Stimulated activated naive CD8-positive, alpha-beta T cell treated with anti-CD3 and anti-CD28 coated beads, Interleukin-15, amount 100 ng/mL, for 72 hours (primary cell): ENCODE data around the gene KIAA0825.

Experiments used
- ATAC-seq: fragments of 150-1000 bp; cut with Tn5 transposase; 2 replicates; pipeline ENCODE4 v1.10.0; 2021; ENCODE audit warnings: mild to moderate bottlenecking, moderate library complexity
- DNase-seq, 2 donors: peaks; one replicate each; pipeline ENCODE4 v3.0.0; 2021 to 2022
- H3K27ac Mint-ChIP-seq, 2 donors: one replicate each; pipeline ENCODE4 v1.8.0; 2022; ENCODE audit warnings: mild to moderate bottlenecking in 2 of 2, mixed read lengths in 2 of 2, moderate library complexity in 2 of 2
- H3K27me3 Mint-ChIP-seq: one replicate; pipeline ENCODE4 v1.8.0; 2022; ENCODE audit warnings: mixed read lengths
- H3K4me1 Mint-ChIP-seq: one replicate; pipeline ENCODE4 v1.8.0; 2022; ENCODE audit warnings: mild to moderate bottlenecking, mixed read lengths
- H3K4me3 Mint-ChIP-seq, 2 donors: one replicate each; pipeline ENCODE4 v1.8.0; 2022; ENCODE audit warnings: mild to moderate bottlenecking in 2 of 2, mixed read lengths in 2 of 2, moderate library complexity in 1 of 2
- H3K9me3 Mint-ChIP-seq, 2 donors: one replicate each; pipeline ENCODE4 v1.8.0; 2022; ENCODE audit warnings: mixed read lengths in 2 of 2

Gene KIAA0825

DNA sequence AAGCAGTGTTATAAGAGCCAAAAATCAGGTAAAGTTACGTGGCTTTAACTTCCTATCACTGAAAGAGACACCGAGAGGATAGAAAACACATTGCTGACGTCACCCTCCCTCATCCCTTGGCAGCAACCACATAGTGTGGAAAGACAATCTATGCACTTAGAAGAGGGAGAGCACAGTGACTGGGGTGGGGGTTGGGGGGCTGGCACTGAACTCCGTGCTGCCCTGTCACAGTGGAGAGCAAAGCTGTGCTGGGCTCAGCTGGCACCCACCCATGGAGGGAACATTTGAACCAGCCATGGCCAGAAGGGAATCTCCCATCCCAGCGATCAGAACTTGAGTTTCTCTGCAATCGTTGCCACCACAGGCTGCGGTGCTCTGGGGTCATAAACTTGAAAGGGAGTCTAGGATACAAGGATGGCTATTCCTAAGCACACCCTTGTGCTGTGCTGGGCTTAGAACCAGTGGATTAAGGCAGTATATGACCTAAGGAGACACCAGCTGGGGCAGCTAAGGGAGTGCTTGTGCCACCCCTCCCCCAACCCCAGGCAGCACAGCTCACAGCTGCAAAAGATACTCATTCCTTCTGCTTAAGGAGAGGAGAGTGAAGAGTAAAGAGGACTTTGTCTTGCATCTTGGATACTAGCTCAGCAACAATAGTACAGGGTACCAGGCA lies 73.4 kb downstream of the KIAA0825 start:
- no peak for ATAC-seq
- no peak for DNase-seq

DNA sequence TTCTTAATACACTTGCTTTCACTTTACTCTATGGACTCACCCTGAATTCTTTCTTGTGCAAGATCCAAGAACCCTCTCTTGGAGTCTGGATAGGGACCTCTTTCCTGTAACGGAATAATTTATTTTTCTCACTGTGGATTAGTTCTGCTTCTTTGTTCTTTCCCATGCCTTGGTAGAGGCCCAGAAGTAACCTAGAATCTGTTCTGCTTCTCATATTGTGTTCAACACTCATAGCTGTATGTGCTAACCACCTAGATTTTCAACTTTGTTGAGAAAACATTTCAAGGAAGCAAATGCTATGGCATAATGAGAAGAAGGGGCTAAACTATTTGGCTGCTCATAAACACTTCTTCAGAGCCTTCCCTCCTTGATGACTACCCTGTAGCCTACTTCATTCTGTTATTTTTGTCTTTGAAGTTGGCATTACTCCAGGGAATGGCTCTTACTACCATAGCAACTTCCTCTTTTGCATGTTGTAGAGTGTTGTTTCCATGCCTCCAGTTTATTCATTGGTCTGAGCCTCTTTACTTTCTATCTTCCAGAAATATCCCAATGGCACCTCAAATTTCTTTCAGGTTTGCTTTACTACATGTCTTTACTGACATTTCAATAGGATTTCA lies 74.3 kb downstream of the KIAA0825 start:
- no peaks in the 10 kb centered on the region for H3K27me3 Mint-ChIP-seq
- H3K9me3 Mint-ChIP-seq, result peaks cover 12 to 23% of the 10 kb centered on the region in 2 donors
- no peaks in the 10 kb centered on the region for H3K4me1 Mint-ChIP-seq
- ATAC-seq, result no peak
- no peak for DNase-seq
- peak overlapping the region in 1 of 2 donors; percentile 6 for H3K27ac Mint-ChIP-seq
- no peak overlapping the region for H3K4me3 Mint-ChIP-seq

More for the DNA sequence above, 73.4 kb downstream of the KIAA0825 start:
- no peaks in the 10 kb centered on the region for H3K4me1 Mint-ChIP-seq
- peaks cover 10 to 18% of the 10 kb centered on the region in 2 donors for H3K9me3 Mint-ChIP-seq
- H3K27ac Mint-ChIP-seq, result no peak overlapping the region
- no peaks in the 10 kb centered on the region for H3K27me3 Mint-ChIP-seq
- no peak overlapping the region for H3K4me3 Mint-ChIP-seq

DNA sequence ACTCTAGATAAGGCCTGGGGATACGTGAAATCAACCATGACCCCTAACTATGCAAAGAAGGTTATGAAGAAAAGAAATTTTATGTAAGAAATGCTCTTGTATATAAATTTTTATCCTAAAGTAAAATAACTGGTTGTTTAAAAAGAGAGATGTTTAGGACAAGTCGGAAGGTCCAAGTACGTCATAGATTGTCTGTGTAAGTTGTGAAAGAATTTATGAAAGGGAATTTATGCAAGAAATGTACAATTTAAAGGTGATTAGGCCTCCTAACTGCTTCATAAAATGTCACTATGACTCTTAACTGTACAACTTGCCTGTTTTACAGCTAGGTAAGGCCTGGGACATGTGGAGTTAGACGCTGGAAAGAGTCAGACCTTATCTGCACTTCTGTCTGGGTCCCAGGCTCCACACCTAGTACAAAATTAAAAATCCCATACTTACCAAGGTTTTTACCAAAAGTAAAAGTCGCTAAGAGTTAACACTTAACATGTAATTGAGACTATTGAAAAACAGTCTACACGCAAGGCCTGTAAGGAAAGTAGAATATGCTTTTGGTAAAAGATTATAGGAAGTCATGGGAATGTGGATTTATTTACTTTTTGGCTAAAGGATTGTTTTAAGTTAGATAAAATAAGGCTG lies 77.4 kb downstream of the KIAA0825 start:
- no peaks in the 10 kb centered on the region for H3K4me1 Mint-ChIP-seq
- H3K4me3 Mint-ChIP-seq, result no peak overlapping the region
- no peaks in the 10 kb centered on the region for H3K27me3 Mint-ChIP-seq
- H3K27ac Mint-ChIP-seq, result no peak overlapping the region
- ATAC-seq (no peak), DNase-seq (no peak)
- H3K9me3 Mint-ChIP-seq, result peaks cover 18 to 20% of the 10 kb centered on the region in 2 donors

DNA sequence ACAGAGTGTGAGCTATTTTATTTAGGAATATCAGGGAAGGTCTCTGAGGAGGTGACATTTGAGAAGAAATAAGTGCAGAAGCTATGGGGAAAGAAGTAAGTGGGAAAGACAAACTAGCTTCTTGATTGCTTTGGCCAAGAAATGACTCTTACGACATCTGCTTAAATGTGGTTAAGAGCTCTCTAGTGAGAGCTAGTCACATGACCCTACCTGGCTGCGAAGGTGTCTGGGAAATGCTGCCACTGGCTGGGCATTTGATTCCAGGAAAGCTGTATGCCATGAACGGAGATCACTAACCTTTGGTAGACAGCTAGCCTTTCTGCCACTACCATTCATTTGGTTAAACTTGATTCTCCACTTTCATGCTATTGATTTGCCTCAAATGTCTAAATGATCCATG lies 80.1 kb downstream of the KIAA0825 start:
- H3K9me3 Mint-ChIP-seq, result peaks cover 18 to 20% of the 10 kb centered on the region in 2 donors
- H3K4me1 Mint-ChIP-seq, result no peaks in the 10 kb centered on the region
- ATAC-seq, result no peak
- no peak overlapping the region for H3K27ac Mint-ChIP-seq
- no peaks in the 10 kb centered on the region for H3K27me3 Mint-ChIP-seq
- no peak for DNase-seq
- no peak overlapping the region for H3K4me3 Mint-ChIP-seq

DNA sequence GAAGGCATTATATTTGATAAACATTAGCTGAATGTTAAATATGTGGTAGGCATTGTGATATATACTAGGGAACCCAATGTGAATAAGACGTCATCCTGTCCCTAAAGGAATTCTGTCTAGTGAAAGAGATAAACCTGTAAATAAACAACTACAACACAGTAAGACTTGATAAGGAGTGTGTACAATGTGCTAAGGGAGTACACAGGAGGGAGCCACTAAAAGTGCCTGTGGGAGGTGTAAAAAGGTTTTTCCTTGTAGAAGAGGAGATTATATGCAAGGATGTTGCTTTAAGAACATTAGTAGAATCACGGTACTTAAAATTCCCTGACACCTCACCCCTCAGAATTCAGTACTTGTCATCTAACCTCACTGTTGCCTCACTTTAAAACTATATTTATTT lies 91.7 kb downstream of the KIAA0825 start:
- no peaks in the 10 kb centered on the region for H3K9me3 Mint-ChIP-seq
- no peak for ATAC-seq
- no peaks in the 10 kb centered on the region for H3K4me1 Mint-ChIP-seq
- no peaks in the 10 kb centered on the region for H3K27me3 Mint-ChIP-seq
- no peak for DNase-seq
- H3K27ac Mint-ChIP-seq, result no peak overlapping the region
- no peak overlapping the region for H3K4me3 Mint-ChIP-seq

DNA sequence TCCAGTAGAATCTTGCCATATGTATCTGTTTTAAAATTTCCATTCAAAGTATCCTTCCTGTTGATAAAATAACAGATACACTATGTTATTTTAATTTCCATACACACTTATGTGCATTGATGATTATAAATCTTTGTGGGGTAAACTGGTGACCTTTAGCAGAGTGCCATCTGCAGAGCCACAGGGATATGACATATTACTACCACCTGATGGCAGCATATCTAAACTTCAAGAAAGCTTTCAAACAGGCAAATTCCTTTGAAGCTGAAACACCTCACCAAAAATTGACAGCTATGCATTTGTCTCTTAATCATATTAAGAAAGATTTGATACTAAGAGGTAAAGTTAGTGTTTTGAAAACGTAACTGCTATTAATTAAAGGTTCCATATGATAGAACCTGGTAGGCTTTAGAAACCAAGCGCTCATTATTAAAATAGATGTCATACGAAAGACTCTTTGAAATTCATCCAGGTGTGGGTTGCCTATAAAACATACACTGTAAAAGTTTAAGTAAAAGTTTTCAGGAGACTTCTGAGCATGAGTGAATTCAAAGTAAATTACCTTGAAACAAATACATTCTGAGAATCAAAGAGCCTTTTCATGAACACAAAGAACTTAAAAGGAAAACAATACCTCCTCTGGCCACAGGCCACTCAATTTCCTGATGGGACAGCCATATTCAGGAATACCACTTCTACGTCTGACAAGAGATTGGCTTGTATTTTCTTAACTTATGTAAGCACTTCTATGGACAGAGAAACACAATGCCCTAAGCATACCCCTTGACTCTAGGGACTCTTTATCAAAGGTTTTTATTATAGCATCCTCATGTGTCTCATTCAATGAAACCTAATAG lies 93.3 kb downstream of the KIAA0825 start:
- H3K27ac Mint-ChIP-seq, result no peak overlapping the region
- DNase-seq, result peak; percentile 4 to 11
- H3K4me1 Mint-ChIP-seq, result no peaks in the 10 kb centered on the region
- peak; percentile 83 for ATAC-seq
- H3K9me3 Mint-ChIP-seq, result no peaks in the 10 kb centered on the region
- H3K4me3 Mint-ChIP-seq, result no peak overlapping the region
- no peaks in the 10 kb centered on the region for H3K27me3 Mint-ChIP-seq

DNA sequence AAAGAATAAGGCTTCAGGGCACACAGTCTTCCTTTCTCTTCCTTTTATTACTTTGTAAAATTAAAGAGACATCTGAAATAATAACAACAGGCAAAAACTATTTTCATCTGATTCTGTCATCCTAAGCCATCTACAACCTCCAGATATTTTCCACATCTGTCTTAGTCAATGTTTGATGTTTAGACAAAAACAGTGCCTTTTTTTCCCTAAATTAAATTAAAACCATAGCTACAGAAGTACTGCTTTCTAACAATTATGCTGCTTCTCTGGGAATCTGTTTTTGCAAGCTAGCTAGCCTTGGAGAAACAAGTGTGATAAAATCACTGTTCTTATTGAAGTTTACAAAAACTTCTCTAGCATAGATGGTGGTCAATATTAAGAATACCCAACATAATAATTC lies 95.4 kb downstream of the KIAA0825 start:
- Mint-ChIP-seq H3K4me1 (no peaks in the 10 kb centered on the region), H3K4me3 (no peak overlapping the region), H3K27me3 (no peaks in the 10 kb centered on the region), H3K27ac (no peak overlapping the region), H3K9me3 (no peaks in the 10 kb centered on the region)
- no peak for DNase-seq
- ATAC-seq, result no peak

DNA sequence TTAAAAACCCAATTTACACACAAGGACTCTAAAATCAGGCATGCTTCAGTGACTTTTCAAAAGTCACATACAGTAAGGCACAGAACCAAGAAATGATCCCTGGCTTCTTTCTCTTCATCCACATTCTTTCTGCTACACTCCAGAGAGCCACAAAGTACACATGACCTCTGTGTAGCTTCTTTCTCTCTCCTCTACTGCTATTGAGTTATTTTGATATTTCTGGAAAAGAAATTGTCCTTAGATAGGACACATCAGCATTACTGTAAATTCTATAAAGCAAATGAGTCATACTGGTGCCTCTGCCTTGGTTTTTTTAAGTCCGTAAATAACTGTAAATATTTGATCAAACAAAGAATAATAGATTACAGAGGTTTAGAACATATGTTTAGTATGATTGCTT lies 96.3 kb downstream of the KIAA0825 start:
- Mint-ChIP-seq H3K27ac (no peak overlapping the region), H3K4me1 (no peaks in the 10 kb centered on the region), H3K9me3 (no peaks in the 10 kb centered on the region), H3K4me3 (no peak overlapping the region), H3K27me3 (no peaks in the 10 kb centered on the region)
- DNase-seq (no peak), ATAC-seq (no peak)

DNA sequence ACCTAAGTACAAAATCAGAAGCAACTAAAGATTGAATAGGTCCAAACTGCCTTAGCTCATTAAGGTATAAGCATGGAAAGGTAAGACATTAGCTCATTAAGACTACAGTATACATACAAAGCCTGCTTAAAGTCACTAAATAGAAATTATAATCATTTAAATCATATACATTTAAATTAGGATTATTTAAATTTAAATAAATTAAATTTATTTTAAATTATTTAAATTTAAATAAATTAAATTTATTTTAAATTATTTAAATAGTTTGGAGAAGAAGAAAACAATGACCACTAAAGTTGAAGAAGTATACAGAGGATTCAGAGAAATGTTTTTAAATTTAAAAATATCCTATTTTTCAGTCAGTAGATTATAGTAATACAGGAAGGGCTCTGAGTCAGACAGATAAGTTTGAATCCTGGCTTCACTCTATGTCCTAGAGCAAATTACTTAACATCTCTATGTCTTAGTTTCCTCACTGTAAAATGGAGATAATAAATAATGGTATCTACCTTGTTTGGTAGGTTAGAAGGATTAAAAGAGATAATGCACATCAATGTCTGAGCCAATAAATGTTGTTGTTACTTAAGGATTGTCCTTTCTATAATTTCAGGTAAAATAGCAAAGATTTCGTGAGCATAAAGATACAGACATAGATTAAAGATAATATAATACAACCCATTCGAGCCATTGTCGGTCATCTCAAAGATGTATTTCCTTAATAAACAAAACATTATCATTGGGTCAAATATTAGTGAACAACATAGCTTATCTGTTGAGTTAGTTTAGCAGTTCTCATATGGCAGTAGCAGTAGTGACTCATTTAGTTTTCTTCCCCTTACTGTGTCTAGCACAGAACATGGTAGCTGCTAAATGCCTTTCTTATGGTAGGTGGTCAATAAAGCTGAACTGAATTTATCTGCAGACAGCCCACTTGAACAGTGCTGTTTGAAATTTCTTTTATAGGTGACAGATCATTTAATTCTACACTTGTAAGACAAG lies 100.6 kb downstream of the KIAA0825 start:
- Mint-ChIP-seq H3K27ac (no peak overlapping the region), H3K4me3 (no peak overlapping the region), H3K4me1 (no peaks in the 10 kb centered on the region), H3K27me3 (no peaks in the 10 kb centered on the region), H3K9me3 (no peaks in the 10 kb centered on the region)
- DNase-seq (no peak), ATAC-seq (no peak)

DNA sequence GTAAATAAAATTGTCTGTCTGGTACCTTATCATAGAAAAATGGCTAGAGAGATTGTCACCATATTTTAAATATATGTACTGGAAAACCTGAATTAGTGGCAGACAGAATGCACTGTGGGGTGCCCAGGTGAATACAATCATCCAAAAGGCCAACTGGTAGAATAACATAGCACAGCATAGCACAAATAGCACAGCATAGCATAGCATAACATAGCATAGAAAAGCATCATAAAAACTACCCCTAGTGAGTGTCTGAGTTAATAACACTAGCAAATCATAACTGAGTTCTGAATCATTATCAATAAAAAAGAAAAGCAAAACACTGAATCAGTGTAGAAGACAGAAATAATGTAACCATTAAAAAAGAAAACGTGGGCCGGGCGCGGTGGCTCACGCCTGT lies 102.3 kb downstream of the KIAA0825 start:
- Mint-ChIP-seq H3K27me3 (no peaks in the 10 kb centered on the region), H3K9me3 (no peaks in the 10 kb centered on the region), H3K4me3 (no peak overlapping the region), H3K4me1 (no peaks in the 10 kb centered on the region), H3K27ac (no peak overlapping the region)
- ATAC-seq (no peak), DNase-seq (no peak)

DNA sequence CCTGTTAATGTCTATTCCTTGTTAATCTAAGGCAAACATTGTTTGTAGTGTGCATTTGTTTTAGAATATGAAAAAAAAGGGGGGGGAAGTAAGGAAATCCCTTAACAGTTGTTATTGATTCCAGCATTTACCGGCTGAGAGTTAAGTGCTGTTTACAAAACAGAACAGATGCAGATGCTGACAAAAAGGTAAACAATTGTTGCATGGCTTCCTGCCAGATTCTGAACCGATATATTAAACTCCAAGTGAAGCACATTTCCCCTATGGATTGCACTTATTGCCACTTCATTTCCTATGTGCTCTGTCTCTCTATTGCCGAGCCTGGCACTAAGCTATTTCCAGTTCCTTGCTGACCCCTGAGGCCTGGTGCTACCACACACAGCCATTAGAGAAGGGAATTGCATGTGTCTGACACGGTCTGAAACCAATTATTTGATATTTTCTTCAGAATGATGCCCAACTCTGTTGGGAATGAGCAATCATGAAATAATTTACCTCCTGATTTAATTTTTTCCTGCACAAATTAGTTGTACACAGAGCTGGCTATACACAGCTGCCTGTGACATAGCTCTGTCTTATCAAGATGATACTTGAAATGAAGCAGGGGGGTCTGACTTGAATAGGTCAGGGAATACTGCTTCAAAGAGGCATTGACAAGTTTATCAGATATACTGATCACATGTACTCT lies 109.8 kb downstream of the KIAA0825 start:
- no peaks in the 10 kb centered on the region for H3K9me3 Mint-ChIP-seq
- DNase-seq (no peak), ATAC-seq (no peak)
- no peak overlapping the region for H3K4me3 Mint-ChIP-seq
- no peak overlapping the region for H3K27ac Mint-ChIP-seq
- no peaks in the 10 kb centered on the region for H3K4me1 Mint-ChIP-seq
- no peaks in the 10 kb centered on the region for H3K27me3 Mint-ChIP-seq

DNA sequence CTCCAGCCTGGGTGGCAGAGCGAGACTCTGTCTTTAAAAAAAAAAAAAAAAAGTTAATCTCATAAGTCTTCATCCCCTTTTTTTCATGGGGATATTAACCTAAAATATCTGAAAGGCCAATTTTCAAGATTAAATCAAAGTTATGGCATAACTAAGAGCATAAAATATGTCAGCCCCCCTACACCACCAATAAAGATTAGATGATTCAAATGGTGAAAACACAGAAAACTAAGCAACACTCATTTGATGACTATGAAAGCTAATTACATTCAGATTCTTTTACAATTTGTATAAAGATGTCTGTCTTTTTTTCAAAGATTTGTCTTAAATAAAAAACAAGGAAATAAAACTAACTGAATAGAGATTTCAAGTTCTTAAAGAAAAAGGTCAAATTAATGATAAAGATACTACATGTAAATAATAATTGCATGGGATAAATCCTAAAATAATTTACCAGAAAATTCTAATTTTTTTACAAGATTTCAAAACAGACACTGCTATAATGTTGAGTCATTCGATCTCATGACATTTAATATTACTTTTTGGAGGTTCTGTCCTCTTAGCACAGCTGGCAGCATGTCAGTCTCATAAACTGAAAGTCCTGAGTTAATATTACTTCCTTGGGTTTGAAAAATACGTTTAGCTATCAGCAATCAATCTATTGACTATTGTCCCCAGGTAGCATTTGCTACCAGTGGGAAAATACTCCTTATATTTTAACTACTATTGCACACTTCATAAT lies 112.9 kb downstream of the KIAA0825 start:
- no peak overlapping the region for H3K4me3 Mint-ChIP-seq
- no peak for ATAC-seq

DNA sequence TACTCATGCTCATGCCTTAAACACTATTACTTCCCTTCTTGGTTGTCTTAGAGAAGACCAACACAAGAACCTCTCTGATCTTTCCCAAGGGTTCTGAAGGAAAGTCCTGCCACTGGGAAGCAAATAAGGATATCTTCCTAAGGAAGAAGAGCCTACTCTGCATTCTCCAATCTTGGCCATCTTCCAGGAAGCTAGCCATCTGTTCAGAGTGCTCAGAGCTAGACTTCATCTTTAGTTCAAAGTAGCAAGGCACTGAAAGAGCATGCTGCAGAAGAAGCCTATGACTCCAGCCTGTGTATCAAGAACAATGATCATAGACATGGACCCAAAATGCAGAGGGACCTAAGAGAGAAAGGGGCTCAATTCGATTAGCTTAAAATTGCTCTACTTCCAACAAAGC lies 114.7 kb downstream of the KIAA0825 start:
- DNase-seq, result no peak
- no peak overlapping the region for H3K27ac Mint-ChIP-seq
- H3K4me1 Mint-ChIP-seq, result no peaks in the 10 kb centered on the region
- ATAC-seq, result no peak
- no peak overlapping the region for H3K4me3 Mint-ChIP-seq
- H3K27me3 Mint-ChIP-seq, result no peaks in the 10 kb centered on the region
- H3K9me3 Mint-ChIP-seq, result no peaks in the 10 kb centered on the region

More for the DNA sequence above, 112.9 kb downstream of the KIAA0825 start:
- H3K4me1 Mint-ChIP-seq, result no peaks in the 10 kb centered on the region
- H3K9me3 Mint-ChIP-seq, result no peaks in the 10 kb centered on the region
- H3K27me3 Mint-ChIP-seq, result no peaks in the 10 kb centered on the region
- H3K27ac Mint-ChIP-seq, result no peak overlapping the region
- DNase-seq, result no peak

DNA sequence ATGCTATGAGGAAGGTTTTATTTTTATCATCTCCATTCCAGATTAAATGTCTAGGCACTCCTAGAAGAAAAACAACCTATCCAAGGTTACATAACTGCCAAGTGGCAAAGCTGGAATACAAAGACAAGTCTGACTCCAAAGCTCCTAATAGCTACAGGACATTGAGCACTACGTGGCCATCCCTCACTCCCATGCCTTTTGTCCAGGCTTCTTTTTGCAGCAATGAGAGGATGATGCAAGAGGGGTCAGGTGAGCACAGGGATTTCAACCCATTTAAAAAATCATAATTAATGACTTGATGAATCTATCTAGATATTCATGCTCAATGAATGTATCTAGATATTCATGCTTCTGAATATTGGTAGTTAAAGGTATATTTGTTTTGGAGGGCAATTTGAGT lies 117.0 kb downstream of the KIAA0825 start:
- H3K9me3 Mint-ChIP-seq, result no peaks in the 10 kb centered on the region
- no peaks in the 10 kb centered on the region for H3K4me1 Mint-ChIP-seq
- DNase-seq (no peak), ATAC-seq (no peak)
- H3K27me3 Mint-ChIP-seq, result no peaks in the 10 kb centered on the region
- H3K27ac Mint-ChIP-seq, result no peak overlapping the region
- no peak overlapping the region for H3K4me3 Mint-ChIP-seq
